Colon (tissue), 2 donors: ENCODE results near the gene GCSH.

ENCODE experiments used
- FAIRE-seq: peaks from 2 replicates; lab custom pipeline; 2012; peaks lifted over from hg19 to GRCh38; lab: Jason Lieb, UNC
- donor health status: control.
- donor health status: control.

GCSH gene

GRCh38 chr16:81101702-81102101 is 5.5 kb upstream of the GCSH start:
- no peak for FAIRE-seq

GRCh38 chr16:81099958-81100357 is 3.8 kb upstream of the GCSH start:
- FAIRE-seq: no peak

- FAIRE-seq: no peak
Observed at GRCh38 chr16:81097230-81097629, 1.0 kb upstream of the GCSH start.

GRCh38 chr16:81096715-81097208 is 567 bp upstream of the GCSH start:
- FAIRE-seq: no peak

GRCh38 chr16:81095653-81095952 is 592 bp downstream of the GCSH start:
- no peak for FAIRE-seq

- FAIRE-seq: no peak
Observed at GRCh38 chr16:81094771-81095251, 1.4 kb downstream of the GCSH start.

- FAIRE-seq: no peak
Observed at GRCh38 chr16:81088836-81089235, 7.4 kb downstream of the GCSH start.

GRCh38 chr16:81081014-81081413 is 15.2 kb downstream of the GCSH start:
- no peak for FAIRE-seq

GRCh38 chr16:81080233-81080632 is 16.0 kb downstream of the GCSH start:
- FAIRE-seq: no peak

- no peak for FAIRE-seq
Observed at GRCh38 chr16:81077076-81077940, 18.9 kb downstream of the GCSH start, which contains the start of gene C16orf46. TSS of gene C16orf46 (minus strand) at chr16:81077238. CDS start at chr16:81063955, 13,283 bp downstream.

GRCh38 chr16:81076566-81077075 is 19.6 kb downstream of the GCSH start:
- FAIRE-seq: no peak

GRCh38 chr16:81073560-81074330 is 22.4 kb downstream of the GCSH start:
- FAIRE-seq: no peak

GRCh38 chr16:81071805-81072204 is 24.4 kb downstream of the GCSH start:
- no peak for FAIRE-seq

GRCh38 chr16:81070979-81071378 is 25.2 kb downstream of the GCSH start:
- FAIRE-seq: no peak

- no peak for FAIRE-seq
Observed at GRCh38 chr16:81069063-81069462, 27.1 kb downstream of the GCSH start.

GRCh38 chr16:81067166-81067565 is 29.0 kb downstream of the GCSH start:
- FAIRE-seq: no peak

GRCh38 chr16:81066681-81067080 is 29.5 kb downstream of the GCSH start:
- no peak for FAIRE-seq

- FAIRE-seq: no peak
Observed at GRCh38 chr16:81061871-81062608, 34.2 kb downstream of the GCSH start.

GRCh38 chr16:81061307-81061640 is 34.9 kb downstream of the GCSH start:
- FAIRE-seq: no peak

GRCh38 chr16:81060576-81061306 is 35.5 kb downstream of the GCSH start:
- no peak for FAIRE-seq

- FAIRE-seq: no peak
Observed at GRCh38 chr16:81053761-81054160, 42.4 kb downstream of the GCSH start.

GRCh38 chr16:81042821-81043220 is 53.4 kb downstream of the GCSH start:
- no peak for FAIRE-seq
